OCI-LY1 (cell line): ENCODE data around the gene PRADC1.

ENCODE experiments used
- CTCF ChIP-seq: fragments of 200-600 bp; sonication (generic), shearing (Covaris generic); IDR thresholded peaks from 2 replicates; pipeline ENCODE4 v1.5.1; 2017; ENCODE audit warnings: mild to moderate bottlenecking, antibody characterized with exemption, low read length, moderate library complexity, mixed read lengths
- EZH2 ChIP-seq: fragments of 200-600 bp; sonication (generic), shearing (Covaris generic); IDR thresholded peaks from 2 replicates; pipeline ENCODE4 v1.8.0; 2017; ENCODE audit warnings: borderline replicate concordance, mixed run types, mild to moderate bottlenecking, antibody characterized with exemption, low read length, moderate library complexity, mixed read lengths

DNA sequence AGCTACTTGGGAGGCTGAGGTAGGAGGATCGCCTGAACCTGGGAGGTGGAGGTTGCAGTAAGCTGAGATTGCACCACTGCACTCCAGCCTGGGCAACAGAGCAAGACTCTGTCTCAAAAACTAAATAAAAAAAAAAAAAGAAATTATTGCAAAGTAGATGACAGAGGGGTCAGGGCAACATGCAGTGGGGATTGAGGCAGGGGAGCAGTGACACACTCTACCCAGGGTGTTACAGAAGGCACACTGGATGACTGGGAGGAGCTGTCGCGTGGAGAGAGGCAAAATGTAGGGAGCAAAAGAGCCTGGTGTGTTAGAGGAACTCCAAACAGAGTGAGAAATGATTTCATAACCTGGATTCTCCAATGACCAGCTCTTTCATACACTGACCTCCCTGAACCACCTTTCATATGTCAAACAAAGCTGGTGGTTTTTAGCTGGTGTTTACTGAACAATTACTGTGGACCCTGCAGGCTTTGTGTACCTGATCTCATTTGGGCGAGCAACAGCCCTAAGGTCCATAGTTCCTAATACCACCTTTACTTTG lies 29.1 kb upstream of the PRADC1 start:
- no peak for TF ChIP-seq CTCF
- TF ChIP-seq EZH2: no peak
